RPMI8226 (cell line): ENCODE measurements around the gene FLVCR2.
"Not testable (repeated sequence)": the region's sequence is repeated elsewhere in the genome, so short reads cannot be mapped to it uniquely, and the experiment has no call there.

Experiments used
- DNase-seq: peaks from one replicate; pipeline ENCODE4 v3.0.0-alpha.2; 2015

Gene FLVCR2

GRCh38 chr14:75597149-75597548 lies 18.7 kb downstream of the FLVCR2 start:
- no peak for DNase-seq

- DNase-seq: not testable (repeated sequence)
Observed at GRCh38 chr14:75600100-75600499, 21.7 kb downstream of the FLVCR2 start.

- not testable (repeated sequence) for DNase-seq
Observed at GRCh38 chr14:75601061-75601460, 22.6 kb downstream of the FLVCR2 start.

DNA sequence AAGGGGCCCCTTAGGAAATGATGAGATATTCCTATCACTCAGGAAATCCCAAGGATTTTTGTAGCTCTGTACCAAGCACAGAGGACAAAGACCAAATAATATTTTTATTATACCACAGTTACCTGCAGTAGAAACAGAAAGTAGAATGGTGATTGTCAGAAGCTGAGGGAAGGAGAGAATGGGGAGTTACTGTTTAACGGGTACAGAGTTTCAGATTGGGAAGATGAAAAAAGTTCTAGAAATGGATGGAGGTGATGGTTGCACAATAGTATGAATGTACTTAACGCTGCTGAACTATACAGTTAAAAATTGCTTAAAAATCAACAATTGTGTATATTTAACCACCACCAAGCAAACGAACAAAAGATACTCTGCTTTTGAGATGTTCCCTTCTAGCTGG lies 24.1 kb downstream of the FLVCR2 start:
- no peak for DNase-seq

- no peak for DNase-seq
Observed at GRCh38 chr14:75604979-75605851, 26.8 kb downstream of the FLVCR2 start.

GRCh38 chr14:75605916-75606315 lies 27.5 kb downstream of the FLVCR2 start:
- no peak for DNase-seq

GRCh38 chr14:75607044-75607443 lies 28.6 kb downstream of the FLVCR2 start:
- DNase-seq: no peak

DNA sequence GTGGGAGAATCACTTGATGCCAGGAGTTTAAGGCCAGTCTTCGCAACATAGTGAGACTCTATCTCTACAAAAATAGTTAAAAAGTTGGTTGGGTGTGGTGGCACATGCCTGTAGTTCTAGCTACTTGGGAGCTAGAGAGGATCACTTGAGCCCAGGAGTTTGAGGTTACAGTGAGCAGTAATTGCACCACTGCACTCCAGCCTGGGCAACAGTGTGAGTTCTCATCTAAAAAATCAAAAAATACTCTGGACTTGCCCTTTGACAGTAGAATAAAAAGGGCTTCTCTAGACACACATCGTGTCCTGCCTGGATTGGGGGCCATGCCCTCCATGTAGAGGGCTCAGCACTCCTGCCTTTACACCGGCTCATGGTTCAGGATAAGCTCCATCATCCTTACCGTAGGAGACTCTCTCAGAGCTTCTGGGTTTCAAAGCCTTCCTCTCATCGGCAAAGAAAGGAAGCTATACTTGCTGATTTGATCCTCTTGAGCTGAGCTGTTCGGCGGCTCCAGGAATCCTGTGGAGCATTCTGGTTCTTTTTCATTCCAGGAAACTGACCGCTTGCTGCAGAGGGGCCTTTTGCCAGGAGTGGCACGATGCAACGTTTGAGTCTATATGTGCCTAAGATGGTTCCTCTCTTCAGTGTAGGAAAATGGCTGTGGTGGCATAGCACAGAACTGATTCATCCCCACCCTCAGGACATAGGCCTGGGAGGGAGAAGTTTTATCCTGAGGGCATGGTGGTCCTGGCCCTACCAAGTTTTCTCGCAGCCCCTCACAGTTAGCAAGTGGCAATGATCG lies 29.6 kb downstream of the FLVCR2 start:
- DNase-seq: no peak

DNA sequence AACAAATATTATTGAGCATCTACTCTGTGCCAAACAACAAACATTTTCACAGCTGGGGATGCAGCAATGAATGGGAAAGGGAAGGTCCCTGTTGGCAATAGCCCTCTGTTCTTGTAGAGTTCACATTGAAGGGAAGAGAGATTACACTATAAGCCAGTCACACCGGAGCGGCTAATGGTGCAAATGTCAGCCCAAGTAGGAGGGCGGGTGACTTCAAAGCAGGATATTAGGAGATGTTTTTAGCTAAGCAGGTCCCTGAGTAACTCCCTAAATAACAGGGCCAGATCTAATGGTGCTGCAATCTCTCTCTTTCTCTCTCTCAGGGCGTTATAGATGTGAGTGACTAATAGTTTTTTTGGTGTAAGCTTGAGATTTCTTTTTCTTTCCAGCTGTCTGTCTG lies 30.7 kb downstream of the FLVCR2 start:
- DNase-seq: no peak

- DNase-seq: no peak
Observed at GRCh38 chr14:75609606-75610475, 31.4 kb downstream of the FLVCR2 start.

- DNase-seq: no peak
Observed at GRCh38 chr14:75610834-75611233, 32.4 kb downstream of the FLVCR2 start.

- no peak for DNase-seq
Observed at GRCh38 chr14:75612157-75612556, 33.7 kb downstream of the FLVCR2 start.

DNA sequence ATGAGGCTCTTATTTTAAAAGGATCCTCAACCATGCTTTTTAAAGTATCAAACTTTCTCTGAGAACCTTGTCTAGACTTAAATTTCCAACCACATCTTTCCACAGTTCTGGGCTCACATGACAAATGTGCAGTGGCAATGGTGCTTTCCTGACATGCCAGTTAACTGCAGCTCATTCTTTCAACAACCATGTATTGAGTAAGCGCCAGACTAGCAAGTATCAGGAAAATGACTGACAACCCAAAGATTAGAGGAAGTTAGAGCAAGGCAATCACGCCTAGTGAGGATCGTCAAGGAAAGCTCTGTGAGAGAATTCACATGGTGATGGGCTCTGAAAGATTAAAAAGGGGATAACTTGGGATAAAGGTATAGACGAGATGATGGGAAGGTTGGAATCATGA lies 35.8 kb downstream of the FLVCR2 start:
- no peak for DNase-seq

GRCh38 chr14:75615200-75615599 lies 36.8 kb downstream of the FLVCR2 start:
- DNase-seq: peak; percentile 9

- DNase-seq: no peak
Observed at GRCh38 chr14:75619548-75619947, 41.1 kb downstream of the FLVCR2 start.

DNA sequence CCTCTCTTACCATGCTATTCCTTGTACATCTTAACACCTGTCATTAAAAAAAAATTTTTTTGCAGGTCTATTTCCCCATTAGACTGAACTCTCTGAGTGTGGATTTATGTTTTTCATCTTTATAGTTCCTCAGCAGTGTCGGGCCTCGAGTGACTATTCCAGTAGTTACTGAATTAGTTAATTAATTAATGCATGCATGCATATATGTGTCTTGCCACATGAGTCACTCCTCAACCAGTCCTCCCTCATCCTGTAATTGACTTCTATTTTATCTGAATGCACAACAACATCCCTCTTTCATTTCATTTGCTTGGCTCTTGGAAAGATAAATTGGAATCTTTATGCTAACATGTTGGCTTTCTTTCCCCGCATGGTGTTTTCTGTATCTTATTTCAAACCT lies 46.6 kb downstream of the FLVCR2 start:
- DNase-seq: no peak

- DNase-seq: no peak
Observed at GRCh38 chr14:75626396-75626795, 48.0 kb downstream of the FLVCR2 start.

GRCh38 chr14:75626863-75627262 lies 48.4 kb downstream of the FLVCR2 start:
- DNase-seq: no peak

- no peak for DNase-seq
Observed at GRCh38 chr14:75627406-75627805, 49.0 kb downstream of the FLVCR2 start.

GRCh38 chr14:75628816-75629215 lies 50.4 kb downstream of the FLVCR2 start:
- no peak for DNase-seq

DNA sequence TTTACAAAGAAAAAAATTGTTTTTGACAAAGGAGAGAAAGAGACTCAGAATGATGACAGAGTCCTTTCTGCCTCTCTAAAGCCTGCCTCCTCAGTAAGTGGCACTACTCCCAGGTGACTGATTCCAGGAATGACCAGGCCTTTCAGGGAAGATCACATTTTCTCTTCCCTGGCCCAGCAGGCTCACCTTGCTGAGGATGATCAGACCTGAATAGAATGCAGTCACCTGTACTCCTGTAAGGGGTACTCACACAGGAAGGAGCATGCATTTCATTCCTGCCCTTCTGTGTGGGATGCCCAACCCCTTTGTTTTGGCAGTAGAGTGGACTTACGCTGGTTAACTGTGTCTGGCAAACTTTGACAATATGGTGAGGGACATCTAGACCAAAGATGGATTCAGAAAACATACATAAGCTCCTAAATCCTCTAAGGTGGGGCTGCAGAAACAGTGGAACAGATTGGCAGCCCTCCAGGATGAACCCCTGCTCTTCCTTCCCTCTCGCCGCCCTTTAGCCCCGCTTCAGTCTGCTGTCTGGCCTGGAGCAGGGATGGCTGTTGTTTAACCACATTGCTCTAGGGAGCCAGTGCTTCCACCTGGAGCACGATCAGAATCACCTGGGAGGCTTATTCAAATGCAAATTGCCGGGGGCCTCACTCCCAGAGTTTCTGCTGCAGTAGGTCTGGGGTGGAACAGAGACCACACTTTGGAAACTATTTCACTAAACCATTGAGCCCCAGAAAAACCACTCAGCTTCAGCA lies 52.5 kb downstream of the FLVCR2 start:
- DNase-seq: no peak

DNA sequence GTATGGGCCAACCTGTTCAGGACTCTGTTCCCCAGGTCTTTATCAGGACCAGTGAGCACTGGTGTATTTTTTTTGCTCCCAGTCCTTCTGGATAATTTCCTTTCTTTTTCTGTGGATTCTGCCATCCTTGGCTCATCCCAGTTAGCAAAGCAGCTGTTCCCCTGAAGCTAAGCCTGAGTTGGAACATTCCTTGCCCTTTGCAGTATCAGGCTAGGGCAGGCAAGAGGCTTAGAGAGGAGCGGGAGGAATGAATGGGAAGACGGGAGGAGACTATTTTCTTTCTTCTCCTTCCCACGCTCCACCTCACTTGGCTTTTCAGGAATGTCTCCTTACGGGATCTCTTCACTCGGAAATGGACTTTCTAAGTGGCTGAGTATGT lies 53.0 kb downstream of the FLVCR2 start:
- DNase-seq: no peak
